GM13976 (cell line): Measurements from ENCODE around the gene MYL5.

ENCODE experiments used
- DNase-seq: peaks from one replicate; pipeline ENCODE4 v3.0.0; 2012; ENCODE audit warnings: low spot score
- CTCF ChIP-seq: IDR thresholded peaks from 2 replicates; pipeline ENCODE4 v1.5.1; 2012; ENCODE audit warnings: borderline replicate concordance, mild to moderate bottlenecking; ENCODE audit not compliant: insufficient read depth; ENCODE audit errors: extremely low read depth, missing control alignments, control extremely low read depth
- in situ Hi-C: fragments of 300-500 bp; cut with MboI; formaldehyde crosslinking; loops from one replicate; pipeline ENCODE4 v1.12.0; 2022; ENCODE audit warnings: low sequenced_read_pairs, mixed read lengths, inconsistent platforms; ENCODE audit not compliant: unreplicated experiment

The MYL5 gene

GRCh38 chr4:721261-722168, 47.2 kb downstream of the MYL5 start:
- no peak for DNase-seq
- in situ Hi-C loops: no loop called here
- no peak for TF ChIP-seq CTCF

GRCh38 chr4:722169-722725, 47.9 kb downstream of the MYL5 start:
- DNase-seq: no peak
- TF ChIP-seq CTCF: no peak
- in situ Hi-C loops: no loop called here

DNA sequence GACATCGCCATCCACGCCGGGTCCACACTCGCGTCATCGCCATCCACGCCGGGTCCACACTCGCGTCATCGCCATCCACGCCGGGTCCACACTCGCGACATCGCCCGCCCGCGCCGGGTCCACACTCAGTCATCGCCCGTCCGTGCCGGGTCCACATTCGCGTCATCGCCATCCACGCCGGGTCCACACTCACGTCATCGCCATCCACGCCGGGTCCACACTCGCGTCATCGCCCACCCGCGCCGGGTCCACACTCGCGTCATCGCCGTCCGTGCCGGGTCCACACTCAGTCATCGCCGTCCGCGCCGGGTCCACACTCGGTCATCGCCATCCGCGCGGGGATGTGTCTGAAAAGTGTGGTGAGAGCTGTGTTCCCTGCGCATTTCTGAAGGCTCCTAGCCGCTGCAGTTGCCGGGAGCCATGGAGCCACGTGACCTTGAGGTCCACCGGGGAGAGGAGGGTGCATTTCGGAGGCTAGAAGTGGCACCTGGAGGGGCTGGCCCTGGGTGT, 48.6 kb downstream of the MYL5 start:
- in situ Hi-C loops: no loop called here
- no peak for DNase-seq
- no peak for TF ChIP-seq CTCF

GRCh38 chr4:723751-724530, 49.6 kb downstream of the MYL5 start:
- DNase-seq: no peak
- TF ChIP-seq CTCF: no peak
- in situ Hi-C loops: no loop called here

- in situ Hi-C loops: no loop called here
- no peak for TF ChIP-seq CTCF
- no peak for DNase-seq
Measured at GRCh38 chr4:725391-726234, 51.3 kb downstream of the MYL5 start.
